Panc1 (cell line): Measurements from ENCODE around the gene AKAP6. TPM values are rescaled to one million over a fixed set of nuclear protein-coding genes. Genes with fewer than 3 reads are reported as not detected.

Source experiments
- total RNA-seq: library from RNA; stranded (reverse); gene quantifications from one replicate; pipeline ENCODE4 v1.2.1, GENCODE V29; 2021; ENCODE audit not compliant: unreplicated experiment

AKAP6 gene
- total RNA-seq, 1 experiment from 2014 or later, result 0.82 TPM

Other genes with a start within 250 kb of the AKAP6 start
- not detected for gene RNU6-7, start 127.3 kb upstream of the AKAP6 start, total RNA-seq
- not detected for gene RNU6-8, start 126.0 kb upstream of the AKAP6 start, total RNA-seq